HG03135 (cell line): ENCODE data around the gene SCCPDH.
A peak's percentile ranks its signal among the peaks of the same experiment; 100 is the strongest.
"Not testable (repeated sequence)": the region's sequence is repeated elsewhere in the genome, so short reads cannot be mapped to it uniquely, and the experiment has no call there.

Experiments
- ATAC-seq: cut with Tn5 transposase; IDR thresholded peaks from one replicate; pipeline ENCODE4 v1.9.1; 2021; ENCODE audit warnings: mild to moderate bottlenecking, moderate library complexity; ENCODE audit not compliant: unreplicated experiment

Gene SCCPDH

GRCh38 chr1:246724016-246724730 is at the start of gene SCCPDH:
SCCPDH (plus strand) TSS chr1:246724409; CDS start chr1:246724423, 14 bp downstream.
- ATAC-seq = peak; percentile 95

- no peak for ATAC-seq
Observed at GRCh38 chr1:246677842-246678241, 46.4 kb upstream of the SCCPDH start.

- ATAC-seq = no peak
Observed at GRCh38 chr1:246678816-246679793, 45.1 kb upstream of the SCCPDH start.

- ATAC-seq = no peak
Observed at GRCh38 chr1:246679794-246680177, 44.4 kb upstream of the SCCPDH start.

- no peak for ATAC-seq
Observed at GRCh38 chr1:246680190-246680589, 44.0 kb upstream of the SCCPDH start.

GRCh38 chr1:246680696-246681130 is 43.5 kb upstream of the SCCPDH start:
- ATAC-seq = no peak

GRCh38 chr1:246681900-246682895 is 42.0 kb upstream of the SCCPDH start:
- ATAC-seq = no peak

GRCh38 chr1:246683521-246683920 is 40.7 kb upstream of the SCCPDH start:
- ATAC-seq = no peak

- no peak for ATAC-seq
Observed at GRCh38 chr1:246687002-246687401, 37.2 kb upstream of the SCCPDH start.

GRCh38 chr1:246689409-246690008 is 34.7 kb upstream of the SCCPDH start:
- ATAC-seq = peak; percentile 95

- ATAC-seq = no peak
Observed at GRCh38 chr1:246690100-246690499, 34.1 kb upstream of the SCCPDH start.

- no peak for ATAC-seq
Observed at GRCh38 chr1:246691622-246692495, 32.4 kb upstream of the SCCPDH start.

- ATAC-seq = not testable (repeated sequence)
Observed at GRCh38 chr1:246694213-246694895, 29.9 kb upstream of the SCCPDH start.

GRCh38 chr1:246695136-246695535 is 29.1 kb upstream of the SCCPDH start:
- no peak for ATAC-seq

- ATAC-seq = no peak
Observed at GRCh38 chr1:246695666-246696065, 28.5 kb upstream of the SCCPDH start.

GRCh38 chr1:246698466-246699094 is 25.6 kb upstream of the SCCPDH start:
- ATAC-seq = no peak

- ATAC-seq = peak; percentile 96
Observed at GRCh38 chr1:246699095-246699735, 25.0 kb upstream of the SCCPDH start.

- no peak for ATAC-seq
Observed at GRCh38 chr1:246703581-246703980, 20.6 kb upstream of the SCCPDH start.
